HepG2 (cell line): Measurements from ENCODE around the gene ARHGEF40. TPM values are rescaled to one million over a fixed set of nuclear protein-coding genes. Genes with fewer than 3 reads are reported as not detected.

ENCODE experiments used
- BCL6 ChIP-seq: IDR thresholded peaks from 2 replicates; pipeline ENCODE4 v1.6.1; 2016; ENCODE audit warnings: missing genetic modification reagents, missing compliant biosample characterization
- E2F1 ChIP-seq: sonication (generic); formaldehyde crosslinking; IDR thresholded peaks from 2 replicates; pipeline ENCODE4 v1.5.0; 2020; ENCODE audit warnings: missing genetic modification reagents
- FOXM1 ChIP-seq: sonication (generic); formaldehyde crosslinking; IDR thresholded peaks from 2 replicates; pipeline ENCODE4 v1.5.0; 2020; ENCODE audit warnings: missing genetic modification reagents
- HOMEZ ChIP-seq: IDR thresholded peaks from 2 replicates; pipeline ENCODE4 v1.6.1; 2016; ENCODE audit warnings: low read depth
- HOXA9 ChIP-seq: sonication (generic); formaldehyde crosslinking; IDR thresholded peaks from 2 replicates; pipeline ENCODE4 v1.8.1; 2022; ENCODE audit warnings: missing genetic modification reagents, mild to moderate bottlenecking, moderate library complexity, borderline replicate concordance
- NONO ChIP-seq, 2 experiments: fragments of 450-650 bp in 1 of 2; sonication (generic) in 1 of 2; formaldehyde crosslinking in 1 of 2; IDR thresholded peaks in 1 of 2; conservative IDR thresholded peaks in 1 of 2; 2 replicates each; pipeline versions ENCODE4 v1.6.1 to v1.8.0; 2017 to 2022; ENCODE audit warnings: mild to moderate bottlenecking in 1 of 2, missing genetic modification reagents in 1 of 2, moderate library complexity in 1 of 2
- RBM39 ChIP-seq: fragments of 200-400 bp; formaldehyde crosslinking; IDR thresholded peaks from one replicate; pipeline ENCODE4 v1.6.1; 2018; ENCODE audit warnings: antibody characterized with exemption, mild to moderate bottlenecking, low read depth, low read length; ENCODE audit not compliant: poor library complexity, severe bottlenecking
- SETDB1 ChIP-seq: sonication (generic); formaldehyde crosslinking; IDR thresholded peaks from 2 replicates; pipeline ENCODE4 v1.5.1; 2020; ENCODE audit warnings: missing genetic modification reagents, mild to moderate bottlenecking, borderline replicate concordance
- ZC3H13 ChIP-seq: sonication (generic); formaldehyde crosslinking; IDR thresholded peaks from 2 replicates; pipeline ENCODE4 v1.8.1; 2023; ENCODE audit warnings: mild to moderate bottlenecking, missing genetic modification reagents, moderate library complexity
- ZNF275 ChIP-seq: sonication (generic); formaldehyde crosslinking; IDR thresholded peaks from 2 replicates; pipeline ENCODE4 v1.8.0; 2022; ENCODE audit warnings: missing genetic modification reagents, mild to moderate bottlenecking, inconsistent platforms, borderline replicate concordance
- ZNF292 ChIP-seq: sonication (generic); formaldehyde crosslinking; IDR thresholded peaks from 2 replicates; pipeline ENCODE4 v1.8.1; 2022; ENCODE audit warnings: mild to moderate bottlenecking, low read depth, missing genetic modification reagents, borderline replicate concordance
- ZNF318 ChIP-seq: sonication (generic); formaldehyde crosslinking; IDR thresholded peaks from 2 replicates; pipeline ENCODE4 v1.4.0; 2020; ENCODE audit warnings: mild to moderate bottlenecking, missing genetic modification reagents
- ZNF691 ChIP-seq: sonication (generic); formaldehyde crosslinking; IDR thresholded peaks from 2 replicates; pipeline ENCODE4 v1.4.0; 2020; ENCODE audit warnings: missing genetic modification reagents, low read depth, mild to moderate bottlenecking, borderline replicate concordance
- polyA plus RNA-seq, 8 experiments: library from polyadenylated mRNA; depleted of rRNA in 3 of 8; stranded (reverse) in 7 of 8; unstranded in 1 of 8; fragments of >200 nt; fragmentation: Illumina TruSeq in 4 of 8; extraction: Trizol in 4 of 8; gene quantifications; 2 replicates each; pipeline versions ENCODE4 v1.2.1 to v1.2.3, GENCODE V29; 2011 to 2016; ENCODE audit warnings: low read depth in 4 of 8, missing spikeins in 1 of 8, mixed read lengths in 1 of 8; ENCODE audit not compliant: insufficient read depth in 1 of 8
- total RNA-seq, 5 experiments: library from RNA; depleted of rRNA; stranded (reverse); fragments of >200 nt; fragmentation: Illumina TruSeq; extraction: Trizol; gene quantifications; 2 replicates each; pipeline ENCODE4 v1.2.3, GENCODE V29; 2016; ENCODE audit warnings: low read depth in 1 of 5

ARHGEF40 gene
- total and polyA plus RNA-seq, 2 of the 13 experiments (the other 11 are each of a cell fraction or from before 2014, with no cell fraction given): 28.1 to 78.1 TPM

- TF ChIP-seq HOMEZ (no peak), NONO (IDR thresholded peaks at IDR 0.05) (no peak), NONO (CRISPR knock-in tag; conservative IDR thresholded peaks at IDR 0.05) (peak; percentile 44; the same call in 1 of the 2 replicates), FOXM1 (CRISPR knock-in tag) (no peak), ZNF318 (CRISPR knock-in tag) (peak; percentile 58; the same call in 1 of the 2 replicates), ZNF292 (CRISPR knock-in tag) (0 out of 2 replicates have a peak, but pooled peaks have one; percentile 0), BCL6 (CRISPR knock-in tag) (peak; percentile 60), E2F1 (CRISPR knock-in tag) (peak; percentile 91), HOXA9 (CRISPR knock-in tag) (peak; percentile 78; the same call in 1 of the 2 replicates), ZNF275 (CRISPR knock-in tag) (peak; percentile 36; the same call in 1 of the 2 replicates), ZC3H13 (peak; percentile 94), SETDB1 (CRISPR knock-in tag) (no peak), ZNF691 (peak; percentile 64; the same call in 1 of the 2 replicates), RBM39 (peak; percentile 85)
Measured at GRCh38 chr14:21069388-21070082, 569 bp upstream of the ARHGEF40 start (continued).
